Measurements from ENCODE around the gene OPTC. TPM values are rescaled to one million over a fixed set of nuclear protein-coding genes. Genes with fewer than 3 reads are reported as not detected.

The OPTC gene
- total RNA-seq, 1 donor from 2014 or later = not detected

GRCh38 chr1:203491664-203492063, 2.3 kb upstream of the OPTC start:
- DNase-seq (ENCODE audit: low spot score) = no peak

GRCh38 chr1:203492082-203492747, 1.7 kb upstream of the OPTC start:
- no peak for DNase-seq (ENCODE audit: low spot score)

- DNase-seq (ENCODE audit: low spot score) = no peak
Measured at GRCh38 chr1:203492748-203493130, 1.2 kb upstream of the OPTC start.

GRCh38 chr1:203495845-203496244, 1.9 kb downstream of the OPTC start:
- DNase-seq (ENCODE audit: low spot score) = no peak

GRCh38 chr1:203497269-203497777, 3.4 kb downstream of the OPTC start:
- DNase-seq (ENCODE audit: low spot score) = no peak

GRCh38 chr1:203499643-203500278, 5.8 kb downstream of the OPTC start:
- DNase-seq (ENCODE audit: low spot score) = no peak

GRCh38 chr1:203500279-203500678, 6.3 kb downstream of the OPTC start:
- no peak for DNase-seq (ENCODE audit: low spot score)

- DNase-seq (ENCODE audit: low spot score) = no peak
Measured at GRCh38 chr1:203503836-203504235, 9.9 kb downstream of the OPTC start.

GRCh38 chr1:203504400-203505250, 10.7 kb downstream of the OPTC start:
- DNase-seq (ENCODE audit: low spot score) = peak; percentile 91

GRCh38 chr1:203505526-203506204, 11.7 kb downstream of the OPTC start:
- no peak for DNase-seq (ENCODE audit: low spot score)

GRCh38 chr1:203506858-203507626, 13.1 kb downstream of the OPTC start:
- DNase-seq (ENCODE audit: low spot score) = no peak

- no peak for DNase-seq (ENCODE audit: low spot score)
Measured at GRCh38 chr1:203507759-203508158, 13.8 kb downstream of the OPTC start.

- DNase-seq (ENCODE audit: low spot score) = no peak
Measured at GRCh38 chr1:203508463-203509073, 14.6 kb downstream of the OPTC start.

GRCh38 chr1:203509135-203509534, 15.2 kb downstream of the OPTC start:
- DNase-seq (ENCODE audit: low spot score) = no peak

GRCh38 chr1:203511513-203511912, 17.6 kb downstream of the OPTC start:
- DNase-seq (ENCODE audit: low spot score) = no peak

GRCh38 chr1:203511930-203512329, 18.0 kb downstream of the OPTC start:
- DNase-seq (ENCODE audit: low spot score) = no peak

GRCh38 chr1:203512517-203512847, 18.5 kb downstream of the OPTC start:
- no peak for DNase-seq (ENCODE audit: low spot score)

GRCh38 chr1:203512848-203513584, 19.1 kb downstream of the OPTC start:
- peak; percentile 79 for DNase-seq (ENCODE audit: low spot score)

- no peak for DNase-seq (ENCODE audit: low spot score)
Measured at GRCh38 chr1:203513585-203514031, 19.7 kb downstream of the OPTC start.

GRCh38 chr1:203516184-203516583, 22.2 kb downstream of the OPTC start:
- DNase-seq (ENCODE audit: low spot score) = no peak

All from ureter (tissue), 1 donor.